ENCODE measurements around the gene THSD1.
"Not testable (repeated sequence)": the region's sequence is repeated elsewhere in the genome, so short reads cannot be mapped to it uniquely, and the experiment has no call there.

DNA sequence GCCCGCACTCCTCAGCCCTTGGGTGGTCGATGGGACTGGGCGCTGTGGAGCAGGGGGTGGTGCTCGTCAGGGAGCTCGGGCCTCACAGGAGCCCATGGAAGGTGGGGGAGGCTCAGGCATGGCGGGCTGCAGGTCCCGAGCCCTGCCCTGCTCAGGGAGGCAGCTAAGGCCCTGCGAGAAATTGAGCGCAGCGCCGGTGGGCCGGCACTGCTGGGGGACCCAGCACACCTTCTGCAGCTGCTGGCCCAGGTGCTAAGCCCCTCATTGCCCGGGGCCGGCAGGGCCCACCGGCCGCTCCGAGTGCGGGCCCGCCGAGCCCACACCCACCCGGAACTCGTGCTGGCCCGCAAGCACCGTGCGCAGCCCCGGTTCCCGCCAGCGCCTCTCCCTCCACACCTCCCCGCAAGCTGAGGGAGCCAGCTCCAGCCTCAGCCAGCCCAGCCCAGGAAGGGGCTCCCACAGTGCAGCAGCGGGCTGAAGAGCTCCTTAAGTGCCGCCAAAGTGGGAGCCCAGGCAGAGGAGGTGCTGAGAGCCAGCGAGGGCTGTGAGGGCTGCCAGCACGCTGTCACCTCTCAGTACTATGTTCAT is 2.2 kb upstream of the THSD1 start:
- TF ChIP-seq, protein P1, sequence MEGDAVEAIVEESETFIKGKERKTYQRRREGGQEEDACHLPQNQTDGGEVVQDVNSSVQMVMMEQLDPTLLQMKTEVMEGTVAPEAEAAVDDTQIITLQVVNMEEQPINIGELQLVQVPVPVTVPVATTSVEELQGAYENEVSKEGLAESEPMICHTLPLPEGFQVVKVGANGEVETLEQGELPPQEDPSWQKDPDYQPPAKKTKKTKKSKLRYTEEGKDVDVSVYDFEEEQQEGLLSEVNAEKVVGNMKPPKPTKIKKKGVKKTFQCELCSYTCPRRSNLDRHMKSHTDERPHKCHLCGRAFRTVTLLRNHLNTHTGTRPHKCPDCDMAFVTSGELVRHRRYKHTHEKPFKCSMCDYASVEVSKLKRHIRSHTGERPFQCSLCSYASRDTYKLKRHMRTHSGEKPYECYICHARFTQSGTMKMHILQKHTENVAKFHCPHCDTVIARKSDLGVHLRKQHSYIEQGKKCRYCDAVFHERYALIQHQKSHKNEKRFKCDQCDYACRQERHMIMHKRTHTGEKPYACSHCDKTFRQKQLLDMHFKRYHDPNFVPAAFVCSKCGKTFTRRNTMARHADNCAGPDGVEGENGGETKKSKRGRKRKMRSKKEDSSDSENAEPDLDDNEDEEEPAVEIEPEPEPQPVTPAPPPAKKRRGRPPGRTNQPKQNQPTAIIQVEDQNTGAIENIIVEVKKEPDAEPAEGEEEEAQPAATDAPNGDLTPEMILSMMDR (IDR thresholded peaks at IDR 0.05; ENCODE audit: low read depth, low read length) = not testable (repeated sequence)
- not testable (repeated sequence) for TF ChIP-seq POLR2A (IDR thresholded peaks at IDR 0.05; ENCODE audit: extremely low read depth, insufficient read length)
- TF ChIP-seq, protein P2, sequence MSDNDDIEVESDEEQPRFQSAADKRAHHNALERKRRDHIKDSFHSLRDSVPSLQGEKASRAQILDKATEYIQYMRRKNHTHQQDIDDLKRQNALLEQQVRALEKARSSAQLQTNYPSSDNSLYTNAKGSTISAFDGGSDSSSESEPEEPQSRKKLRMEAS (IDR thresholded peaks at IDR 0.05; ENCODE audit: low read depth, low read length) = not testable (repeated sequence)
